Hippocampal formation (tissue), 2 donors: ENCODE measurements around the gene EPB42.
"Not testable (repeated sequence)": the region's sequence is repeated elsewhere in the genome, so short reads cannot be mapped to it uniquely, and the experiment has no call there.

Experiments
- DNase-seq, 2 donors: peaks; one replicate each; lab custom pipeline; 2025; lab: John Stamatoyannopoulos, UW

EPB42 gene

GRCh38 chr15:43212299-43212698, 8.5 kb downstream of the EPB42 start:
- DNase-seq: no peak

DNA sequence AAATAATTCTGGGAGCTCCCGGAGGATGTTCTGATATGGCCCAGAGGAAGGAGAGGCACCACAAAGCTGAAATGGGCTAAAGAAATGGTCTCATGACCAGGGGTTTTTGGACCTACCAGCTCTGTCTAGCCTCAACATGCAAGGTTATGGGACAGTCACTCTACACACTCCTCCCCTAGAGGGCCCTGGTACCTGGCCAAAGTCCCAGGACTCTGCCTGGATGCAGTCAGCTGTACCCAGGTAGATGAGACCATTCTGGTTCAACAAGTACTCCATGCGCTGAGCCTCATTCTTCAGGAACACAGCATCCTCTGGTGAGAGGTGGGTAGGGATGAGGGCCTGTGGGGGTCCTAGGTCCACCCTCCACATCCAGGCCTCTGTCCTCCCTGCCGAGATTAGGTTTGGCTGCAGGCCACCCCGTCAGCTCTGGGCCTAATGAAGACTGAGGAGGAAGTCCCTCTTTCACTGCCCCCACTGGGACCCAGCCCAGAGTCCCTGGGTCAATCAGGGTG, 9.5 kb downstream of the EPB42 start:
- no peak for DNase-seq

GRCh38 chr15:43210807-43211206, 10.0 kb downstream of the EPB42 start:
- DNase-seq: no peak

GRCh38 chr15:43210172-43210745, 10.6 kb downstream of the EPB42 start:
- no peak for DNase-seq

DNA sequence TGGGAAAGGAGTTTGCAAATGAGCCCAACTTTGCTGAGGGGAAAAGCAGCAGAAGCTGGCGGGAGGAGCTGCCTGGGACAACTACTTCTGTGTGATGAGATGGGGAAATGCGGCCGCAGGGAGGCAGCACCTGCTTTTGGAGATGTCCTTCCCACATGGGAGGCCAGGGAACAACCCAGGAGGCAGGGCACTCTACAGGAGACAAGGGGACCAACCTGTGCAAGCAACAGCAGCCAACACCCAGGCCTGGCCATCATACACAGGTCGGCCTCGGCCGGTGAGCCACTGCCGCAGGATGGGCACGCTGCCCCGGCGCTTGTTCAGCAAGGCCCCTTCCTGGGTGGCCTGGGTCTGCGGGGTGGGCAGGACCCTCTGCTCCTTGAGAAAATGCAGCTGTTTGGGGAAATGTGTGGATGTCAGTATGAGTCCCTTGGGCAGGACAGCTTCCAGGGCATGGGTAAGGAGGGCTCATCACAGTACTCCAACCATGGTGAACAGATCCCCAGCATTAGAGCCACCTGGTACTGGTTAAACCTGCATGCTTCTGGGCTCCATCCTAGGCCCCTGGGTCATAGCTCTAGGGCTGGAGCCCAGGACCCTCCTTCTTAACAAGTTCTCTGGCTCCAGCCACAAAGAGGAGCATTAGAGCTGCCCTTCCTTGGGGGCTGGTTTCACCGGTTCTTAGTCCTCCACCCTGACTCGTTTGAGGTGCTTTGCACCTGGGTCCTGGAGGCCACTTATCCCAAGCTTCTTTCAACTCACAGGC, 11.6 kb downstream of the EPB42 start:
- no peak for DNase-seq

DNA sequence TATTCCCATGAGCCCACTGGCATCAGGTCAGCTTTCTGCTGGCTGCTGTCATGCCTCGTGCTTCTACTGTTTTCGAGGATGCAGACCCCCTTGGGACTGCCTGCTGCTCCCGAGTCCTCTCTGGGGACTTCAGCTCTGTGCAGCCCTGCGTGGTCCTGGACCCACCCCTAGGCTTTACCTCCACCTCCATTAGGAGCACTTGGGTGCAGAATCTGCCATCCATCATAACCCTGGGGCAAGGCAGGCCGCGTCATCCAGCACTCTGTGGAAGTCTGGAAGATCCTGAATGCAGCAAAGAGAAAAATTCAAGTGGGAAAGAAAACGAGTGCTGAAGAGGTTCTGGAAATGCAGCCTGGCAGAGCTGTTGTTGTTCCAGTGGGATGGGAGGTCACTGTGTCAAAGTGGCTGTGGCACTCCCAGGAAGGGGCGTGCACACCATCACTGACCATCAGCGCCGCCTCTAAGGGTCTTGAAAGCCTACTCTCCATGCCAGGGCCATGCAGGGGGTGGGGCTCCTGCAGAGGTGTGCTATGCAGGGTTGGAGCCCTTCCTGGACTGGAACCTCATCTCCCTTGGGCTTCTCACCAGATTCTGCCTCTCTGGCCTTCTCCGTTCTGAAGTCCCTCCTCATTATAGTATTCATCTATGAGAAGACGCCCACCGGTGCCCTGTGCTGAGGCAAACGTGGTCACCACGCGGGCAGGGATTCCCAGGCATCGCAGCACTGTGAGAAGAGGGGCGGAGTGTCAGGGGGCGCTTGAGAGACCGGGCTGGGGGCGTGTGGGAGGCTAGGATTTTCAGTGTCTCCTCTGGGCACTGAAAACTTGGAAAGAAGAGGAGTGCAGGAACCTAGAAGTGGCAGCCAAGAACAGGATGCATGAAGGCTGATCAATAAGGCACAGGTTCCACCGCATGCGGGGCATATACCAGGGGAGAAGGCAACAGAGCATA, 12.5 kb downstream of the EPB42 start:
- DNase-seq: no peak

DNA sequence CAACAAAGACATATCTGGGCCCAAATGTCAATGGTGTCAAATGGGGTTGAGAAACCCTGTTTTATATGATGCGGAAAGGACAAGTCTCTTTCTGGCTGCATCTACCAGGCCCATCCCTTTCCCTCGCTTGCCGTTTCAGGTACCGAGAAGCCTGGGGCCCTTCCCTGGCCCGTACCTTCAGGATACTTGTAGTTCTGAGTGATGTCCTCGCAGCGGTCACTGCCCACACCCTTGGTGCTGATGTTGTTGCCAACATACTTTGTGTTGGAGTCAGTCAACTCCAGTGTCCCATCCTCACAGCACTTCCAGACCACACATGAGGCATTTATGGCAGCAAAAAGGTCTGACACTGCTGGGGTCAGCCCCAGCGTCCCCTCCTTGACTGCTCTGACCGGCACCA, 13.8 kb downstream of the EPB42 start:
- no peak for DNase-seq

DNA sequence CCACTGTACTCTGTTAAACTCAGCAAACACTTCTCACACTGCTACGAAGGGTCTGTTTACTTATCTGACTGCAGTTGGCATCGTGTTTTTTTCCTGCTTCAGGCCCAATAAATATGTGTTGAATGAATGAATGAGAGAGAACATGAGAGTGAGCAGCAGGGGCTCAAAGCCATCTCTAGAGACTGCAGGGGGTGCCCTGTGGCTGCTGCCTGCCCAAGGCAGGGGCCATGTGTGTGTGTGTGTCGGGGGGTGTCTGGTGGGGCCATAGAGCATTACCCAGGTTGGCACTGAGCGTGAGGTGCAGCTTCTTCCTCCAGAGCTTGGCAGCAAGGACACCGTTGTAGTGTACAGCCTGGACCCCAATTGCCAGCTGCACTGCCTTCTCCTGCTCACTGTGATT, 14.8 kb downstream of the EPB42 start:
- DNase-seq: no peak

GRCh38 chr15:43204016-43204901, 16.6 kb downstream of the EPB42 start:
- DNase-seq: no peak

DNA sequence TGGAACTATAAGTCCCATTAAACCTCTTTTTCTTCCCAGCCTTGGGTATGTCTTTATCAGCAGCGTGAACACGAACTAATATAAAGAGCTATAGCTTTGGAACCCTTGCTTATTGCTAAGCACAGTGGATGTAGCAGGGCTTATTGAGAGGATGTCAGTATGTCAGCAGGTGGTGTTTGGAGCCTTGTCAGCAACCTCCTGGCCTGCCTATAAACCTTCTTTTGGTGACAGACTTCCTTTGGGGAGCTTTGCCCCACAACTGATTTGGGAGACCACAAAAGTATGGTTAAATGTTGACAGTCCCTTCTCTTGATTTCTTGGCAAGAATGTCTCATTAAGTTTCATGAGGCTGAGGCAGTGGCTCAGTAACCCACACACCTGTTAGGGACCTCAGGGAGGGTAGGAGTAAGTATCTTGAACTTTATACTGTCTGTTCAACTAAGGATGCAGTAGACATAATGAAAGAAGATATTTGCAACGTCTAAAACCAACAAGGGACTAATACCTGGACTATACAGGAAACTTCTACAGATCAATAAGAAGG, 20.8 kb downstream of the EPB42 start:
- no peak for DNase-seq

GRCh38 chr15:43198992-43199391, 21.8 kb downstream of the EPB42 start:
- no peak for DNase-seq

GRCh38 chr15:43198556-43198955, 22.3 kb downstream of the EPB42 start:
- DNase-seq: not testable (repeated sequence)

DNA sequence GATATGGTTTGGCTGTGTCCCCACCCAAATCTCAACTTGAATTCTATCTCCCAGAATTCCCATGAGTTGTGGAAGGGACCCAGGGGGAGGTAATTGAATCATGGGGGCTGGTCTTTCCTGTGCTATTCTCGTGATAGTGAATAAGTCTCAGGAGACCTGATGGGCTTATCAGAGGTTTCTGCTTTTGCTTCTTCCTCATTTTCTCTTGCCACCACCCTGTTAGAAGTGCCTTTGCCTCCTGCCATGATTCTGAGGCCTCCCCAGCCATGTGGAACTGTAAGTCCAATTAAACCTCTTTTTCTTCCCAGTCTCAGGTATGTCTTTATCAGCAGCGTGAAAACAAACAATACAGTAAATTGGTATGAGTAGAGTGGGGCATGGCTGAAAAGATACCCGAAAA, 23.0 kb downstream of the EPB42 start:
- not testable (repeated sequence) for DNase-seq

- DNase-seq: no peak
Observed at GRCh38 chr15:43196760-43197548, 23.9 kb downstream of the EPB42 start.

DNA sequence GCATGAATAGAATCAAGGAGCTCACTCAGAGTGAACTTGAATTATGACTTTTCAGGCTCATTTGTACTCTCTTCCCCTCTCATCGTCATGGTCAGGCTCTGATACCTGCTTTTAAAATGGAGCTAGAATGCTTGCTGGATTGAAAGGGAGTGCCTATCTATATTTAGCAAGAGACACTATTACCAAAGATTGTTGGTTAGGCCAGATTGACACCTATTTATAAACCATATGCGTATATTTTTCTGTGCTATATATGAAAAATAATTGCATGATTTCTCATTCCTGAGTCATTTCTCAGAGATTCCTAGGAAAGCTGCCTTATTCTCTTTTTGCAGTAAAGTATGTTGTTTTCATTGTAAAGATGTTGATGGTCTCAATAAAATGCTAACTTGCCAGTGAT, 26.0 kb downstream of the EPB42 start:
- no peak for DNase-seq

DNA sequence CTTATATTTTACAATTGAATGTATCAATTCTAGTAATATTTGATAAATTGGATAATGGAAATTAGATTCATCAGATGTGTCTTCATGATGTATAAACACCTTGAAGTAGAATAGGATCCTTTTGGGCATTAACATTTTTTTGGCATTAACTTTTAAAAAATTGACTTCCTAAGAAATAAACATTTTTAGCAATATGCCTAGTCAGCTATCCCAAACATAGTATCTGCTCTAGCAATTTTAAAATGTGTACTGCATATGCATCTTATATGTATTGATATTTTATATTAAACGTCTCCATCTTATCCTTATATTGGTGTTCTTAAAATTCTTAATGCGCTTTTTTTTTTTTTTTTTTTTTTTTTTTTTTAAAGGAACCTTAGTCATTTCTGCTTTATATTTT, 27.1 kb downstream of the EPB42 start:
- DNase-seq: no peak

GRCh38 chr15:43190178-43190577, 30.6 kb downstream of the EPB42 start:
- no peak for DNase-seq

DNA sequence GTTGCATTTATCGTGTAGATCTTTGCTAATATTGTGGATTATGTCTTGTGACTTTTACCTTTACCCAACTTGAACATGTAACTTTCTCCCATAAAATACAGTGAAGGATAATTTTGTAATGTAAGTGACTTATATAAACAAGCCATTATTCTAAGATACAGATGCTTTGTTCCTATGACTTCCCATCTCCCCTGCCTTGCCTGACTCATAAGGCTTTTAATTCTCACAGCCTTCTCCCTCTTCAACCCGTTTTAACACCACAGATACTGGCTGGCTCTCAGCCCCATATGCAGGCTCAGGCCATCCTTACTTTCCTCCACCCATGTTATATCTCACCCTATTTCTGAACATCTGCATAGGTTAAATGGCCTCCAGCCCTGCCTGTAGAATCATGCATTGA, 31.5 kb downstream of the EPB42 start:
- no peak for DNase-seq

GRCh38 chr15:43187544-43188155, 33.2 kb downstream of the EPB42 start:
- DNase-seq: peak in 1 of 2 donors; percentile 73

DNA sequence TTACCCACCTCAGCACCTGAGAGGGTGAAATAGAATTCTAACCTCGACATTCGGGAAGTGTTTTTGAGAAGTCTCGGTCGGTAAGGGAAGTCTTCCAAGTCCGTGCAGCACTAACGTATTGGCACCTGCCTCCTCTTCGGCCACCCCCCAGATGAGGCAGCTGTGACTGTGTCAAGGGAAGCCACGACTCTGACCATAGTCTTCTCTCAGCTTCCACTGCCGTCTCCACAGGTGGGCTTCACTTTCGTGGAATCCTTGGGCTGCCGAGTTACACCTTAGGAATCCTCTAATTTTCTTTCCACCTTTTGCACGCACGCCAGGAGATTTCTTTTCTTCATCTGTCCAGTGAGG, 34.8 kb downstream of the EPB42 start:
- DNase-seq: no peak
